Vagina (tissue), 2 donors: ENCODE data around the gene ZMIZ1.

Experiments used
- POLR2A ChIP-seq, 2 donors: fragments of 450-650 bp; IDR thresholded peaks; one replicate each; pipeline ENCODE4 v1.6.1; 2017; ENCODE audit warnings: antibody characterized with exemption in 2 of 2, mild to moderate bottlenecking in 2 of 2, moderate library complexity in 2 of 2
- POLR2AphosphoS5 ChIP-seq, 2 donors: sonication (generic); formaldehyde crosslinking; IDR thresholded peaks; one replicate each; pipeline ENCODE4 v1.9.0; 2017; ENCODE audit warnings: antibody characterized with exemption in 2 of 2, mild to moderate bottlenecking in 2 of 2, low read depth in 1 of 2; ENCODE audit not compliant: insufficient read depth in 1 of 2
- TF ChIP-seq, protein P1 (sequence below), 3 experiments: fragments of 450-650 bp in 2 of 3; fragments of 200-600 bp in 1 of 3; sonication (generic) in 1 of 3; IDR thresholded peaks; one replicate each; pipeline ENCODE4 v1.5.1; 2017 to 2019; ENCODE audit warnings: antibody characterized with exemption in 3 of 3, mild to moderate bottlenecking in 2 of 3, moderate library complexity in 2 of 3

DNA sequence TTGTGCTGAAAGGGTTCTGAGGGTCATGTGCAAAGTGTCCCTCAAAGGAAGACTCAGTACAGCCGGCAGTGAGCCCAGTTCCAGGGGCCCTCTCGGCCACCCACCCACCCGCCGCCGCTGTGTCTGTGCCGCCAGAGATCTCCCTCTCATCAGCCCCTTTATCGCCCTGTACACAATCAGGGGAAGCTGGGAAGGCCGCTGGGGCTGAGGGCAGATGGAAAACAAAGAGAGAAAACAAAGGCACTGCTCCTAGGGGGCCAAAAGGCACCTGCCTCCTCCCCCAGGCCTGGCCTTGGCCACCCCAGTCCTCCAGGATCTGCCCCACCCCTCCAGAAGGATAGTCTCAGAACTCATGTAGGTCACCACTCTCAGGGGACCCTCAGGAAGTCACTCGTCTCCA, 67.0 kb downstream of the ZMIZ1 start:
- TF ChIP-seq, protein P1, sequence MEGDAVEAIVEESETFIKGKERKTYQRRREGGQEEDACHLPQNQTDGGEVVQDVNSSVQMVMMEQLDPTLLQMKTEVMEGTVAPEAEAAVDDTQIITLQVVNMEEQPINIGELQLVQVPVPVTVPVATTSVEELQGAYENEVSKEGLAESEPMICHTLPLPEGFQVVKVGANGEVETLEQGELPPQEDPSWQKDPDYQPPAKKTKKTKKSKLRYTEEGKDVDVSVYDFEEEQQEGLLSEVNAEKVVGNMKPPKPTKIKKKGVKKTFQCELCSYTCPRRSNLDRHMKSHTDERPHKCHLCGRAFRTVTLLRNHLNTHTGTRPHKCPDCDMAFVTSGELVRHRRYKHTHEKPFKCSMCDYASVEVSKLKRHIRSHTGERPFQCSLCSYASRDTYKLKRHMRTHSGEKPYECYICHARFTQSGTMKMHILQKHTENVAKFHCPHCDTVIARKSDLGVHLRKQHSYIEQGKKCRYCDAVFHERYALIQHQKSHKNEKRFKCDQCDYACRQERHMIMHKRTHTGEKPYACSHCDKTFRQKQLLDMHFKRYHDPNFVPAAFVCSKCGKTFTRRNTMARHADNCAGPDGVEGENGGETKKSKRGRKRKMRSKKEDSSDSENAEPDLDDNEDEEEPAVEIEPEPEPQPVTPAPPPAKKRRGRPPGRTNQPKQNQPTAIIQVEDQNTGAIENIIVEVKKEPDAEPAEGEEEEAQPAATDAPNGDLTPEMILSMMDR (IDR thresholded peaks at IDR 0.05), result no peak
- TF ChIP-seq POLR2AphosphoS5 (IDR thresholded peaks at IDR 0.05; ENCODE audit: insufficient read depth in 1 of 2, low read depth in 1 of 2) (no peak), POLR2A (IDR thresholded peaks at IDR 0.05) (no peak)
